Breast epithelium (tissue), 3 donors: ENCODE data around the gene RGP1.

ENCODE experiments used
- CTCF ChIP-seq, 3 donors: fragments of 450-650 bp; IDR thresholded peaks; one replicate each; pipeline ENCODE4 v1.5.1; 2016 to 2017; ENCODE audit warnings: antibody characterized with exemption in 3 of 3, mild to moderate bottlenecking in 3 of 3, moderate library complexity in 3 of 3
- POLR2A ChIP-seq: fragments of 450-650 bp; IDR thresholded peaks from one replicate; pipeline ENCODE4 v1.6.1; 2016; ENCODE audit warnings: antibody characterized with exemption, mild to moderate bottlenecking, moderate library complexity

GRCh38 chr9:35760651-35761050, 11.6 kb downstream of the RGP1 start:
- TF ChIP-seq CTCF (IDR thresholded peaks at IDR 0.05) (no peak), POLR2A (no peak)
